Liver (tissue), 9 donors: ENCODE measurements around the gene AQP5. TPM values are rescaled to one million over a fixed set of nuclear protein-coding genes. Genes with fewer than 3 reads are reported as not detected.

Experiments
- DNase-seq: peaks from one replicate; pipeline ENCODE4 v3.0.0-alpha.2; 2017; ENCODE audit warnings: low spot score
- H3K27ac ChIP-seq, 2 donors: one replicate each; pipeline ENCODE4 v1.7.0; 2013; ENCODE audit warnings: inconsistent platforms in 2 of 2, low read length in 2 of 2, control low read depth in 1 of 2, low read depth in 1 of 2, mild to moderate bottlenecking in 1 of 2
- H3K27me3 ChIP-seq, 4 donors: one replicate each; pipeline versions ENCODE4 v1.6.1 to v1.7.0; 2013; ENCODE audit warnings: low read length in 3 of 4, inconsistent platforms in 1 of 4, mild to moderate bottlenecking in 1 of 4, moderate library complexity in 1 of 4; ENCODE audit not compliant: control insufficient read depth in 4 of 4, insufficient read depth in 4 of 4
- H3K36me3 ChIP-seq, 4 donors: one replicate each; pipeline versions ENCODE4 v1.6.1 to v1.7.0; 2013; ENCODE audit warnings: low read length in 3 of 4, mild to moderate bottlenecking in 3 of 4, low read depth in 1 of 4, moderate library complexity in 1 of 4; ENCODE audit not compliant: control insufficient read depth in 4 of 4, insufficient read depth in 3 of 4
- H3K4me1 ChIP-seq, 4 donors: one replicate each; pipeline versions ENCODE4 v1.6.1 to v1.7.0; 2013; ENCODE audit warnings: low read length in 3 of 4, mild to moderate bottlenecking in 3 of 4, moderate library complexity in 1 of 4; ENCODE audit not compliant: control insufficient read depth in 4 of 4, insufficient read depth in 4 of 4
- H3K4me3 ChIP-seq, 3 donors: one replicate each; pipeline versions ENCODE4 v1.6.1 to v1.7.0; 2013; ENCODE audit warnings: low read length in 3 of 3, control low read depth in 1 of 3, low read depth in 1 of 3, mild to moderate bottlenecking in 1 of 3
- H3K9ac ChIP-seq, 2 donors: one replicate each; pipeline ENCODE4 v1.7.0; 2013; ENCODE audit warnings: low read length in 2 of 2, mild to moderate bottlenecking in 2 of 2, moderate library complexity in 2 of 2, control low read depth in 1 of 2, low read depth in 1 of 2
- H3K9me3 ChIP-seq, 4 donors: one replicate each; pipeline versions ENCODE4 v1.6.1 to v1.7.0; 2013; ENCODE audit warnings: low read length in 3 of 4; ENCODE audit not compliant: control insufficient read depth in 4 of 4
- ATF3 ChIP-seq: IDR thresholded peaks from 2 replicates; pipeline ENCODE4 v1.6.1; 2016; ENCODE audit warnings: antibody characterized with exemption
- CTCF ChIP-seq: fragments of 150-350 bp; IDR thresholded peaks from 2 replicates; pipeline ENCODE4 v1.5.1; 2017; ENCODE audit warnings: improper control_type of control experiment, low read depth, low read length; ENCODE audit not compliant: missing input control
- EGR1 ChIP-seq, 2 donors: IDR thresholded peaks; 2 replicates each; pipeline ENCODE4 v1.6.1; 2016 to 2018; ENCODE audit warnings: antibody characterized with exemption in 2 of 2, low read depth in 2 of 2
- FOXA2 ChIP-seq: IDR thresholded peaks from 2 replicates; pipeline ENCODE4 v1.6.1; 2016; ENCODE audit warnings: antibody characterized with exemption
- GABPA ChIP-seq, 2 donors: IDR thresholded peaks in 1 of 2; conservative IDR thresholded peaks in 1 of 2; 2 replicates each; pipeline ENCODE4 v1.6.1; 2016; ENCODE audit warnings: antibody characterized with exemption in 2 of 2, mild to moderate bottlenecking in 1 of 2, moderate library complexity in 1 of 2
- HNF4G ChIP-seq: IDR thresholded peaks from 2 replicates; pipeline ENCODE4 v1.6.1; 2016; ENCODE audit warnings: antibody characterized with exemption
- JUND ChIP-seq, 2 donors: IDR thresholded peaks; 2 replicates each; pipeline ENCODE4 v1.6.1; 2016; ENCODE audit warnings: antibody characterized with exemption in 2 of 2
- MAX ChIP-seq: IDR thresholded peaks from 2 replicates; pipeline ENCODE4 v1.6.1; 2016; ENCODE audit warnings: antibody characterized with exemption
- RXRA ChIP-seq, 2 donors: IDR thresholded peaks; 2 replicates each; pipeline ENCODE4 v1.6.1; 2017 to 2018; ENCODE audit warnings: antibody characterized with exemption in 2 of 2, mild to moderate bottlenecking in 1 of 2
- TAF1 ChIP-seq: conservative IDR thresholded peaks from 2 replicates; pipeline ENCODE4 v1.6.1; 2016; ENCODE audit warnings: antibody characterized with exemption, mild to moderate bottlenecking
- YY1 ChIP-seq: IDR thresholded peaks from 2 replicates; pipeline ENCODE4 v1.6.1; 2016; ENCODE audit warnings: antibody characterized with exemption, mild to moderate bottlenecking
- ZBTB33 ChIP-seq: IDR thresholded peaks from 2 replicates; pipeline ENCODE4 v1.6.1; 2016; ENCODE audit warnings: antibody characterized with exemption
- WGBS: extraction: QIAGEN DNeasy Blood & Tissue Kit; methylation state at CpG from one replicate; pipeline ENCODE4 v1.1.7; 2013; 5-methylcytosine and 5-hydroxymethylcytosine counted together
- polyA plus RNA-seq, 2 donors: library from polyadenylated mRNA; stranded (reverse) in 1 of 2; unstranded in 1 of 2; fragments of 200-250 nt in 1 of 2; fragments of >200 nt in 1 of 2; fragmentation: Nextera tagmentation in 1 of 2; extraction: Ambion mirVana in 1 of 2; gene quantifications; one replicate each; pipeline versions ENCODE4 v1.2.1 to v1.2.3, GENCODE V29; 2013 to 2015
- total RNA-seq, 2 donors: library from RNA; depleted of rRNA; stranded (reverse); fragments of >200 nt; gene quantifications; one replicate each; pipeline ENCODE4 v1.2.3, GENCODE V29; 2014
- donor health status: healthy.
- donor health status: healthy.
- donor health status: healthy.
- donor health status: healthy.
- donor health status: healthy.

AQP5 gene
- total and polyA plus RNA-seq, 4 donors: not detected

GRCh38 chr12:49972129-49972528 lies 10.5 kb downstream of the AQP5 start (continued):
- no peak for TF ChIP-seq TAF1
- TF ChIP-seq FOXA2: no peak
- no peak for TF ChIP-seq CTCF
- TF ChIP-seq RXRA (IDR thresholded peaks at IDR 0.05): no peak
- TF ChIP-seq JUND (IDR thresholded peaks at IDR 0.05): no peak
- TF ChIP-seq ATF3: no peak

- H3K9me3 ChIP-seq: no peaks in the 10 kb centered on the region
- H3K36me3 ChIP-seq: no peaks in the 10 kb centered on the region
- H3K27ac ChIP-seq: no peak within 1 kb of the TSS
- no peak within 1 kb of the TSS for H3K4me3 ChIP-seq
- 76% methylated on average over 18 of the region's 18 CpGs for WGBS
- DNase-seq: no peak
- H3K27me3 ChIP-seq: no peaks in the 10 kb centered on the region
- no peak for TF ChIP-seq MAX
- no peak for TF ChIP-seq GABPA (IDR thresholded peaks at IDR 0.05 in 1 of 2, conservative IDR thresholded peaks at IDR 0.05 in 1 of 2)
- no peak for TF ChIP-seq ATF3
- H3K4me1 ChIP-seq: peaks cover 4 to 30% (median 15%) of the 10 kb centered on the region in 4 donors
- no peak within 1 kb of the TSS for H3K9ac ChIP-seq
These were observed 11.1 kb downstream of the AQP5 start, which contains the start of gene AQP6 for GRCh38 chr12:49972641-49973360. AQP6 (plus strand) TSS chr12:49972947; CDS start chr12:49973174, 227 bp downstream.

GRCh38 chr12:49973361-49973830 lies 11.7 kb downstream of the AQP5 start:
- no peak overlapping the region for H3K27ac ChIP-seq
- no peak for DNase-seq
- no peaks in the 10 kb centered on the region for H3K36me3 ChIP-seq
- H3K27me3 ChIP-seq: no peaks in the 10 kb centered on the region
- H3K4me3 ChIP-seq: no peak overlapping the region
- peaks cover 3 to 25% (median 12%) of the 10 kb centered on the region in 4 donors for H3K4me1 ChIP-seq
- 71% methylated on average over 19 of the region's 19 CpGs for WGBS
- no peaks in the 10 kb centered on the region for H3K9me3 ChIP-seq
- TF ChIP-seq FOXA2 (no peak), MAX (no peak), RXRA (IDR thresholded peaks at IDR 0.05) (peak in 1 of 2 donors; percentile 9), ATF3 (no peak), ZBTB33 (no peak), YY1 (no peak), HNF4G (no peak), EGR1 (IDR thresholded peaks at IDR 0.05; ENCODE audit: low read depth in 2 of 2) (no peak)
- H3K9ac ChIP-seq: no peak overlapping the region
